ENCODE data around the gene CCNE1.
"Not testable (repeated sequence)": the region's sequence is repeated elsewhere in the genome, so short reads cannot be mapped to it uniquely, and the experiment has no call there.

CCNE1 gene

GRCh38 chr19:29789007-29789406, 22.8 kb upstream of the CCNE1 start:
- no peak for DNase-seq

GRCh38 chr19:29793116-29793727, 18.6 kb upstream of the CCNE1 start:
- DNase-seq: no peak

- DNase-seq: not testable (repeated sequence)
These were observed 17.3 kb upstream of the CCNE1 start for GRCh38 chr19:29794490-29794889.

DNA sequence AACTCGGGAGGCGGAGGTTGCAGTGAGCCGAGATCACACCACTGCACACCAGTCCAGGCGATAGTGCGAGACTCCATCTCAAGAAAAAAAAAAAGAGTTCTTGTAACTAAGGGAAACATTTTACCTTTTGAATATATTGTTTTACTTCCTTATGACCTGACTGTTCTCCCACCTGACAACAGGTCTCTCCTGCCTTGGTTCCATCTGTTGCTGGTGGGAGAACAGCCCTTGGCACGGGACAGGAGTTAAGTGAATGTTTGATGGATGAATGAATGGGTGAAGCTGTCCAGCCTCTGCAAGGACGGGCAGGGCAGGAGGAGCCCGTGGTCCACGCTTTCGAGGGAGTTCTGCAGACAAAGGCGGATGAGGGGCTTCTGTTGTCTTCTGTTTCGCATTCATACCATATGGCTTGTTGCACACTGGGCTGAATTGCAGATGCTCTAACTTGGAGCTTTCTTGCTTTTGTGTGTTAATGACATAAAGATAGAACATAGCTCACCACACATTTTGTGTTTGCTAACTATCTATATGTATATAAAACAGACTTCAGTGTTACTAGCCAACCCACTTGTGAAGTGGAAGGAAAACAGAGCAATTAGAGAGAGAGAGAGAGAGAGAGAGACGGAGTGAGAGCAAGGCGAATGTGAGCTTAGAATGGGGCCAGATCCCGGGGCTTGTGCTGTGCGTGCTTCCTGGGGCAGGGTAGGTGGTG, 16.2 kb upstream of the CCNE1 start:
- no peak for DNase-seq

GRCh38 chr19:29796173-29796573, 15.6 kb upstream of the CCNE1 start:
- no peak for DNase-seq

- DNase-seq: no peak
These were observed 12.9 kb upstream of the CCNE1 start for GRCh38 chr19:29798774-29799497.

DNA sequence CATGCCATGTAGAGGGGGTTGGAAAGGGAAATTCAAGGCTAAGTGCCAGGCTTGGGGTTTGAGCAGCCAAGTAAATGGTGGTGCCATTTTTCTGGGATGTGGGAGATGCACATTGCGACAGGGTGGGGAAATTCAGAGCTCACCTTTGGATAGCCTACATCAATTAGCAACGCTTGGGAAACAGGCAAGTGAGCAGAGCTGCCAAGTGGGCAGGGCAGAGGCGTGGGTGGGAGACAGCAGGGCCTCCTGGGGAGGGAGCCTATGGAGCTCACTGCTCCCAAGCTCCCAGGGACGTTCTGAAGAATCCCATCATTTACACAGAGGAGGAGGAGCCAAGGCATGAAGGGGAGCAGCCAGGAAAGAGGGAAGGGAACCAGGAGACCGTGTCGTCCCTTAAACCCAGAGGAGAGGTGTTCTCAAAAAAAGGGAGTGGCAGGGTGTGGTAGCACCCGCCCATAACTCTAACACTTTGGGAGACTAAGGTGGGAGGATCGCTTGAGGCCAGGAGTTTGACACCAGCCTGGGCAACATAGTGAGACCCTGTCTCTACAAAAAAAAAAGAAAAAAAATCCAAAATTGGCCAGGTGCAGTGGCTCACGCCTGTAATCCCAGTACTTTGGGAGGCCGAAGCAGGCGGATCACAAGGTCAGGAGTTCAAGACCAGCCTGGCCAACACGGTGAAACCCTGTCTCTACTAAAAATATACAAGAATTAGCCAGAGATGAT, 11.5 kb upstream of the CCNE1 start:
- DNase-seq: no peak

DNA sequence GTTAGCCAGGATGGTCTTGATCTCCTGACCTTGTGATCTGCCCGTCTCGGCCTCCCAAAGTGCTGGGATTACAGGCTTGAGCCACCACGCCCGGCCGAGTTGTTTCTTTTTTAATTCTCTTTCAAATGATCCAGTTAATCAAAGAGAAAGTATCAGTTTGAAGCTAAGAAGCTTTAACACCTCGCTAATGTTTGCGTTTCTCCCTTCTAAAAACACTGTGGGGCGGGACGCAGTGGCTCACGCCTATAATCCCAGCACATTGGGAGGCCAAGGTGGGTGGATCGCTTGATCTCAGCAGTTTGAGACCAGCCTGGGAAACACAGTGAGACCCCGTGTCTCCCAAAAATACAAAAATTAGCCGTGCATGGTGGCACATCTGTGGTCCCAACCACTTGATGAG, 7.8 kb upstream of the CCNE1 start:
- not testable (repeated sequence) for DNase-seq

DNA sequence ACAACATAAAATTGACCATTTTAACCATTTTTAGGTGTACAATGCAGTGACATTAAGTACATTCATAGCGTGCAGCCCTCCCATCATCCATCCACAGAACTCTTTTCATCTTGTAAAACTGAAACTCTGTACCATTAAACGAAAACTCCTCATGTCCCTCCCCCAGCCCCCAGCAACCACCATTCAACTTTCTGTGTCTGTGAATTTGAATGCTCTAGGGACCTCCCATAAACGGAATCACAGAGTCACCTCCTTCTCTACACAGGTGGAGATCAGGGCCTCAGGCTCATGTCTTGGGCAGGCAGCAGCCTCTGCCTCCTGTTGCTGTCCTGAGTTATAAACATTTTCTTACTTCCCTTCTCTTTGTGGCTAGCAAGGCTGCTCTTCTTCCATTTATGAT, 7.3 kb upstream of the CCNE1 start:
- DNase-seq: no peak

DNA sequence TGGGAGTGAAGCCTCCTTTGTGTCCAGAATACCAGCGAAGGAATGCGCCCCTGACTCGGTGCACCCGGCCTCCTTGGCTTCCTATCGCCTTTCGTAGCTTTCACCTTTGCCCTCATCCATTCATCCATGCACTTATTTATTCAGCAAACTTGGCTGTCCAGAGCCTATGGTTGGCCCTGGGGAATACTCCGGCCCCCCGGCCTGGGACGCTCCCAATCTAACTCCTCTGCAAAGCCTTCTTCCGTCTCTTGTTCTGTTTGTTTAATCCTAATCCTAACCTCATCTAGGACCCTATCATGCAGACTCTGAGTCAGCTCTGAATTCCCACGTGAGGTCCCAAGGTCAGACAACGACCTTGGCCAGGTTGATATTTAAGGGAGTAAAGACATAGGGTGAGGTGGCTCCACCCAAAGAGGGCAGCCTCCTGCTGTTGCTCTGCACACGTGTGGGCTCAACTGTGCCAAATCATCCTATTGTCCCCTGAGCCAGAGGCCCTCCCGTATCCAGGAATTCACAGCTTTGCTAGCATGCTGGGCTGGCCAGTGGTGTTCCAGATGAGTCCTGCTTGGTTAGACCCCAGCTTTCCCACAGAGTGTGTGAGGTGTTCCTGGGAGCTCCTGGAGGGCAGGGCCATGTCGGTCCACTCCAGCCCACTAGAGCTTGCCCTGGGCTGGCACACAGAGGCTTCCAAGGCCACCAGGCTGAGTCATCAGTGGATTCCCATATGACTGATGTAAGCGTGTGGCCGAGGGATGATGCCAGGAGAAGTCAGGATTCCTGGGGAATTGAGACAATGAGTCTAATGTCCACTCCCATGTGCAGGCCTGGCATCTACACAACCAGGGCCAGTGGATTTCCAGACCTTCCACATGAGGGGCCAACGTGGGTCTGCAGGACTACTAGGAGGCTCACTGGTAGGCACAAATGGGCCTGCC, 6.5 kb upstream of the CCNE1 start:
- no peak for DNase-seq

DNA sequence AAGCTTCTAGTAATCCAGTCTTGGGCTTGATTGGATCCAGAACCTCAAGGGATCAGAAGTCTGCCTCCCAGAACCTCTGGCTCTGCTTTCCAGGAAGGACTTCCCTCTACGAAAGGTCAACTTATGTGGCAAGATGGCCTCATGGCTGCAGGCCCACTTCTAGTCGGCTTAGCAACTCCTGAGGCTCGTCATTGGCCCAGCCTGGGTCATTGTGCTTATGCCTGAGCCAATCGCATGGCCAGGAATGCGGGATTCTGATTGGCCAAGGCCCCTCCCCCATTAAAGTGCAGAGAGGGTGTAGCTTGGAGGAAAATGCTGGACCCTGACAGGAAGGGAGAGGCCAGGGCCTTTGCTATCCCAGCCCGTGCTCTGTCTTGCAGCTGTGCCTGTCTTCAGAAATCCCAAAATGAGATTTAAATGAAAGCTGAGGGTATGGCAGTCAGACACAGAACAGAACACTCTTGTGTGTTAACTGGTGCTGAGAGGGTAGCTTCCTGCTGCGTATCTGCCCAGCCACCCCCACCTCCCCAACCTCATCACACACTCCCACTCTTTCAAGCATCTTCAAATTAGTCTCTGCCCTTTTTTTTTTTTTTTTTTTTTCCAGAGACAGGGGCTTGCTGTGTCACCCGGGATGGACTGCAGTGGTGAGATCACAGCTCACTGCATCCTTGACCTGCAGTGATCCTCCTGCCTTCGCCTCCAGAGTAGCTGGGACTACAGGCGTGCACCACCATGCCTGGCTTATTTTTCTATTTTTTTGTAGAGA, 5.5 kb upstream of the CCNE1 start:
- DNase-seq: no peak

DNA sequence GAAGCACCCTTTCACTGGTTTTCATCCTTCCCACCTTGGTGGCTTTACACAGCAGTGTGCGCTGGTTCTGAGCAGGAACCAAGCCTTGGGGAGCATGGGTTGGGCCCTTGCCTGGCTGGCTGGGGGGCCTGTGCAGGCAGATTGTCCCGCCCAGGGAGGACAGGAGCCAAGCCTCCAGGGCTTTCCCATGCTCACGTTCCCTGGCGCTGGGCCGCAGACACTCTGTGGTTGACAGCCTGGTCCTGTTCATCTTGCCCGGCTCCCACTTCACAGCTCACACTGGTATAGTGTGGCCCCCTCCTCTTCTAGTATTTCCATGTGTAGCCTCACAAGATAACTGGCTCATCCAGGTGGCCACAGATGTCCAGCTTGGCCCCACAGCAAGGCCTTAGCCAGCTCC, 4.6 kb upstream of the CCNE1 start:
- no peak for DNase-seq

GRCh38 chr19:29807870-29808405, 3.9 kb upstream of the CCNE1 start:
- DNase-seq: no peak

GRCh38 chr19:29809795-29810503, 1.8 kb upstream of the CCNE1 start:
- DNase-seq: no peak

DNA sequence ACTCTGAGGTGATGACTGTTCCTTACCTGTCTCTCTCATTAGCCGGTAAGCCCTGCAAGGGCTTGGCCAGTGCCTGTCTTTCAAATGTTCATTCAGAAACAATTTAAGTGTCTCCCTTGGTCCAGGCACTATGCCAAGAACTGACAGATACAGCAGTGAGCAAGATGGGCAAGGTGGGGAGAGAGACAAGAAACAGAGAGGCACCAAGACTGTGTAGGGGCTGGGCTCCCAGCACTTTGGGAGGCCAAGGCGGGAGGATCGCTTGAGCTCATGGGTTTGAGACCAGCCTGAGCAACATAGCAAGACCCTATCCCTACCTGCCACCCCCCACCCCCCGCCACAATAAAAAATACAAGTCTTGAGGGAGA, 1.3 kb upstream of the CCNE1 start:
- no peak for DNase-seq

- DNase-seq: no peak
These were observed 489 bp downstream of the CCNE1 start for GRCh38 chr19:29812080-29812880.

- DNase-seq: no peak
These were observed 1.1 kb downstream of the CCNE1 start for GRCh38 chr19:29812881-29813275.

- DNase-seq: no peak
These were observed 1.9 kb downstream of the CCNE1 start for GRCh38 chr19:29813642-29814041.

DNA sequence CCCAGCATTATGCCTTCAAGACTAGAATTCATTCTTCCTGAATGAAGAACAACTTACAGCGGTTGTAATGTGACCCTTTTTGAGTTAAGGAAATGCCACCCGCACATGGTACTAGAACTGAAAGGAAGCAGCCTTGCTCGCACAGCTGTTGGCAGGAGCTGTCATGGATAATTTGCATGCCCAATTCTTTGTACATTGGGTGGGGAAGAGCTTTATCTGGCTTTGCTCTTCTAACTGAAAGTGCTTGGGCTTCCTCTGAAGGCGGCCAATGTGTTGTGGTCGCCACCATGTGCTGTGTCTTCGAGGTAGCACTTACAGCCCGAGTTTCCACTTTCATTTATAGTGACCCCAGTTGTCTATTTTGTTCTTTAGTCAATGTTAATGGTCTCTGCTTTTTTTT, 3.4 kb downstream of the CCNE1 start:
- no peak for DNase-seq

GRCh38 chr19:29817316-29817715, 5.5 kb downstream of the CCNE1 start:
- DNase-seq: no peak
